Stimulated activated naive CD8-positive, alpha-beta T cell treated with anti-CD3 and anti-CD28 coated beads, Interleukin-15, Interleukin-2, amounts not matched to agents 100 ng/mL and 50 ng/mL, for 24 hours (primary cell): ENCODE results near the gene FHOD1.

Source experiments
- H3K27ac Mint-ChIP-seq: one replicate; pipeline ENCODE4 v1.8.0; 2021; ENCODE audit warnings: mild to moderate bottlenecking, mixed read lengths
- H3K27me3 Mint-ChIP-seq: one replicate; pipeline ENCODE4 v1.8.0; 2021; ENCODE audit warnings: mixed read lengths
- H3K36me3 Mint-ChIP-seq: one replicate; pipeline ENCODE4 v1.8.0; 2021; ENCODE audit warnings: low read depth, mixed read lengths
- H3K4me1 Mint-ChIP-seq: one replicate; pipeline ENCODE4 v1.8.0; 2021; ENCODE audit warnings: low read depth, mixed read lengths
- H3K4me3 Mint-ChIP-seq: one replicate; pipeline ENCODE4 v1.8.0; 2021; ENCODE audit warnings: mild to moderate bottlenecking, mixed read lengths
- H3K9me3 Mint-ChIP-seq: one replicate; pipeline ENCODE4 v1.8.0; 2021; ENCODE audit warnings: mixed read lengths

FHOD1 gene

GRCh38 chr16:67246756-67247191, 507 bp downstream of the FHOD1 start:
- Mint-ChIP-seq H3K4me3 (peak overlapping the region; percentile 89), H3K27ac (peak overlapping the region; percentile 88), H3K9me3 (no peaks in the 10 kb centered on the region), H3K36me3 (peaks cover 10% of the 10 kb centered on the region), H3K4me1 (peaks cover 56% of the 10 kb centered on the region), H3K27me3 (peaks cover 12% of the 10 kb centered on the region)

GRCh38 chr16:67246081-67246755, 1.1 kb downstream of the FHOD1 start:
- Mint-ChIP-seq H3K27ac (peak overlapping the region; percentile 88), H3K36me3 (peaks cover 10% of the 10 kb centered on the region), H3K9me3 (no peaks in the 10 kb centered on the region), H3K4me3 (peak overlapping the region; percentile 89), H3K27me3 (peaks cover 8% of the 10 kb centered on the region), H3K4me1 (peaks cover 62% of the 10 kb centered on the region)

GRCh38 chr16:67245674-67246080, 1.6 kb downstream of the FHOD1 start:
- Mint-ChIP-seq H3K27me3 (peaks cover 8% of the 10 kb centered on the region), H3K36me3 (peaks cover 10% of the 10 kb centered on the region), H3K4me1 (peaks cover 63% of the 10 kb centered on the region), H3K4me3 (peak overlapping the region; percentile 89), H3K9me3 (no peaks in the 10 kb centered on the region), H3K27ac (peak overlapping the region; percentile 93)

GRCh38 chr16:67245186-67245585, 2.1 kb downstream of the FHOD1 start:
- Mint-ChIP-seq H3K4me3 (peak overlapping the region; percentile 89), H3K4me1 (peaks cover 61% of the 10 kb centered on the region), H3K27me3 (peaks cover 6% of the 10 kb centered on the region), H3K9me3 (no peaks in the 10 kb centered on the region), H3K27ac (peak overlapping the region; percentile 93), H3K36me3 (peaks cover 10% of the 10 kb centered on the region)

- H3K4me3 Mint-ChIP-seq, result peak overlapping the region; percentile 89
- peak overlapping the region; percentile 93 for H3K27ac Mint-ChIP-seq
- peaks cover 55% of the 10 kb centered on the region for H3K4me1 Mint-ChIP-seq
- H3K36me3 Mint-ChIP-seq, result peaks cover 10% of the 10 kb centered on the region
- no peaks in the 10 kb centered on the region for H3K27me3 Mint-ChIP-seq
- H3K9me3 Mint-ChIP-seq, result no peaks in the 10 kb centered on the region
These were observed 2.7 kb downstream of the FHOD1 start for GRCh38 chr16:67244387-67245185.

GRCh38 chr16:67243481-67243880, 3.8 kb downstream of the FHOD1 start:
- no peaks in the 10 kb centered on the region for H3K27me3 Mint-ChIP-seq
- peaks cover 51% of the 10 kb centered on the region for H3K4me1 Mint-ChIP-seq
- peak overlapping the region; percentile 87 for H3K27ac Mint-ChIP-seq
- no peaks in the 10 kb centered on the region for H3K9me3 Mint-ChIP-seq
- H3K36me3 Mint-ChIP-seq, result peaks cover 16% of the 10 kb centered on the region
- peak overlapping the region; percentile 89 for H3K4me3 Mint-ChIP-seq

- H3K27me3 Mint-ChIP-seq, result no peaks in the 10 kb centered on the region
- no peaks in the 10 kb centered on the region for H3K9me3 Mint-ChIP-seq
- H3K27ac Mint-ChIP-seq, result peak overlapping the region; percentile 75
- peaks cover 29% of the 10 kb centered on the region for H3K36me3 Mint-ChIP-seq
- peaks cover 41% of the 10 kb centered on the region for H3K4me1 Mint-ChIP-seq
- H3K4me3 Mint-ChIP-seq, result no peak overlapping the region
These were observed 5.0 kb downstream of the FHOD1 start for GRCh38 chr16:67242138-67242730.

- no peaks in the 10 kb centered on the region for H3K9me3 Mint-ChIP-seq
- peak overlapping the region; percentile 34 for H3K27ac Mint-ChIP-seq
- no peak overlapping the region for H3K4me3 Mint-ChIP-seq
- no peaks in the 10 kb centered on the region for H3K27me3 Mint-ChIP-seq
- H3K4me1 Mint-ChIP-seq, result peaks cover 44% of the 10 kb centered on the region
- peaks cover 36% of the 10 kb centered on the region for H3K36me3 Mint-ChIP-seq
These were observed 6.0 kb downstream of the FHOD1 start for GRCh38 chr16:67241008-67241900.

- H3K27ac Mint-ChIP-seq, result no peak overlapping the region
- no peaks in the 10 kb centered on the region for H3K27me3 Mint-ChIP-seq
- H3K4me1 Mint-ChIP-seq, result peaks cover 45% of the 10 kb centered on the region
- no peak overlapping the region for H3K4me3 Mint-ChIP-seq
- no peaks in the 10 kb centered on the region for H3K9me3 Mint-ChIP-seq
- H3K36me3 Mint-ChIP-seq, result peaks cover 41% of the 10 kb centered on the region
These were observed 6.8 kb downstream of the FHOD1 start for GRCh38 chr16:67240506-67240905.

GRCh38 chr16:67238806-67239470, 8.3 kb downstream of the FHOD1 start:
- H3K9me3 Mint-ChIP-seq, result no peaks in the 10 kb centered on the region
- H3K27ac Mint-ChIP-seq, result no peak overlapping the region
- peaks cover 29% of the 10 kb centered on the region for H3K4me1 Mint-ChIP-seq
- H3K27me3 Mint-ChIP-seq, result no peaks in the 10 kb centered on the region
- H3K36me3 Mint-ChIP-seq, result peaks cover 39% of the 10 kb centered on the region
- H3K4me3 Mint-ChIP-seq, result no peak overlapping the region

GRCh38 chr16:67238278-67238575, 9.1 kb downstream of the FHOD1 start:
- peaks cover 22% of the 10 kb centered on the region for H3K4me1 Mint-ChIP-seq
- H3K27ac Mint-ChIP-seq, result no peak overlapping the region
- H3K27me3 Mint-ChIP-seq, result no peaks in the 10 kb centered on the region
- no peak overlapping the region for H3K4me3 Mint-ChIP-seq
- H3K36me3 Mint-ChIP-seq, result peaks cover 44% of the 10 kb centered on the region
- H3K9me3 Mint-ChIP-seq, result no peaks in the 10 kb centered on the region

- H3K9me3 Mint-ChIP-seq, result no peaks in the 10 kb centered on the region
- H3K4me1 Mint-ChIP-seq, result peaks cover 18% of the 10 kb centered on the region
- no peak overlapping the region for H3K4me3 Mint-ChIP-seq
- no peak overlapping the region for H3K27ac Mint-ChIP-seq
- no peaks in the 10 kb centered on the region for H3K27me3 Mint-ChIP-seq
- peaks cover 45% of the 10 kb centered on the region for H3K36me3 Mint-ChIP-seq
These were observed 9.6 kb downstream of the FHOD1 start for GRCh38 chr16:67237396-67238277.

- Mint-ChIP-seq H3K36me3 (peaks cover 41% of the 10 kb centered on the region), H3K27me3 (no peaks in the 10 kb centered on the region), H3K4me3 (peak overlapping the region; percentile 26), H3K9me3 (no peaks in the 10 kb centered on the region), H3K27ac (peak overlapping the region; percentile 71), H3K4me1 (peaks cover 13% of the 10 kb centered on the region)
These were observed 10.5 kb downstream of the FHOD1 start for GRCh38 chr16:67236563-67237395.
